Measurements from ENCODE around the gene PTPRJ.
A peak's percentile ranks its signal among the peaks of the same experiment; 100 is the strongest.

Gene PTPRJ

DNA sequence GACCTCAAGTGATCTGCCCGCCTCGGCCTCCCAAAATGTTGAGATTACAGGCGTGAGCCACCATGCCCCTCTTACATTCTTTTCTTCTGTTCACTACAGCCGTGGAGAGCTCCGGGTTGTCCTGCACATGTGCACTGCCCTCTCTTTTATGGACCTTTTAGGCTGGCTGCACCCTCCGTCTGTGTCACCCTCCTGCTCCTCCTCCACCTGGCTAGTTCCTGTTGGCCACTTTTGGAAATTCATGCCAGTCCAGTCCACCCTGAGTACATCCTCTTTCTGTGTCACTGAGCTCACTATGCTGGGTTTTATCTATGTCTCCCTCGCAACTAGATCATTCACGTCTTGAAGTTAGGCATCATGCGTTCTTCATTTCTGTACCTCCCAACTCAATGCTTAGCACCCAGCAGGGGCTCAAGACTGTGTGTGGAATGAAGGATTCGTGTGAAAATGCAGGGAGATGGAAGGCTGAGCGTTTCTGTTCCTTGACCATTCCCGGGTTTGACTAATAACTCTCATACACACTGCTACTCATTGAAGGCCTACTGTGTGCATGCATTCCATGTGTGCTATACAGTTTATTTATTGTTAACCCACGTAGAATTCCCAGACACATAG is 60.6 kb downstream of the PTPRJ start:
- no peak for DNase-seq (ENCODE audit: low spot score)

DNA sequence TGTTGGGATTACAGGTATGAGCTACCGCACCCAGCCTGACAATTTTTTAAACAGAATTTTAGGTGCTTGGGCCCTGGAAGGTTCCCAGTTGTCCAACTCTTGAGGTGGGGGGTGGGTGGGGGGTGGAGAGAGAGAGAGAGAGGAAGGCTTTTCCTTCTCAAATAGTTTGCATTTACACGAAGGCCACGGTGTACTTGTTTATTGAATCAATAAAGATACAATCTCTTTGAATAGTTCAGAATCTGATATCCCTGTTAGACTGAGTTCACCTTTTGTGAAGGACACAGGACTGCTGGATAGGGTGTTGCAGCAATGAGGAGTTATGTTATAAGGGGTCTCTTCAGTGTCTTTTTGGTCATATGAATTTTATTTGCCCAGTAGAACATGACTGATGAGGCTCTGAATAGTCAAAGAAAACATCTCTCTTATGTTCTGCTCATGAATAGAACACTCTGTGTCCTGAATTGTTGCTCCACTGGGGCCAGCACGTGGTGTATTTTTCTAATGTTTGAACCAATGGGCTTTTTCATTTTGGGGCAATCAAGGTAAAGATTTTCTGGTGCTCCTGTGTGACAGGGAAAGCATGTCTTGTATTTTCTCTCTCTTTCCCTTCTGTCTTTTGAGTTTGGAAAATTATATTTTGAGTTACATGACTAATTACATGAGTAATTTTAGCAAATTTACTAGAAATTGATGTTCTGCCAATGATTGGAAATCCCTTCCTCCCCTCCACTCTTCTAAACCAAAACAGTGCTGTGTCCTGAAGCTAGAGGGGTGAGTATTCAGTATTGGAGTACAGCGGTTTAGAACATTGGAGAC is 61.7 kb downstream of the PTPRJ start:
- DNase-seq (ENCODE audit: low spot score): peak; percentile 91

DNA sequence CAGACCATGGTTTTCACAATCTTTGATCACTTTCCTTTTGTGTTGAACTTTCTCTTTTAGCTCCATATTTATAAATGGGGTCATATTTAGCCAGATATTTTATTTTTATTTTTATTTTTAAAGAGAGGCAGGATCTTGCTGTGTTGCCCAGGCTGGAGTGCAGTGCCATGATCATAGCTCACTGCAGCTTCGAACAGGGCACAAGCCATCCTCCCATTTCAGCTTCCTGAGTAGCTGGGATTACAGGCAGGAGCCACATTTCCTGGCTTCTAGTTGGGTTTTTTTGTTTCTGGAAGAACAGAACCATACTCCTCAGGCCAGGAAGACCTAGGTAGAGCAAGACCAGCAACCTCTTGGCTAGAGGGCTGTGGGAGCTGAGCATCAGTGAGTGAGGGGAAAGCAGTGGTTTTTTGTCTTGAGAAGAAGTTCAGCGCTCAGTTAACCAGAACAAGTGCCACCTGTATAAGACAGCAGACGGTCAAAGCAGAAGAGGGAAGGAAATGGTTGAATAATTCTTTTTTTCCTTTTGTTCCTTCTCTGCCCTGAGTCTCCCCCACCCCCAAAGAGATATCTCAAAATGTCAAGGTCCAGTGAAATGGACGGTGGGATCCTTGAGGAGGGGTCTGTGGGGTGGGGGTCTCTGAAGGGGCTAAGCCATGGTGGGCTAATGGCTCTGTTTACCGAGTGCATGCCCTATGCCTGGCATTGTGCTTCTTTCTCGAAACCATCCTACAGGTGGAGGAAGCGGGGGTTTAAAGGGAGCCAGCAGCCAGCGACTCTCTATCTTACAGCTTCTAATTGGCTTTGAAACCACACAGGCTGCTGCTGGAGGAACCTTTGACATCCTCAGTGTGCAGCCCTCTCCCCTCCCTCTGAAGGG is 63.0 kb downstream of the PTPRJ start:
- DNase-seq (ENCODE audit: low spot score): no peak

DNA sequence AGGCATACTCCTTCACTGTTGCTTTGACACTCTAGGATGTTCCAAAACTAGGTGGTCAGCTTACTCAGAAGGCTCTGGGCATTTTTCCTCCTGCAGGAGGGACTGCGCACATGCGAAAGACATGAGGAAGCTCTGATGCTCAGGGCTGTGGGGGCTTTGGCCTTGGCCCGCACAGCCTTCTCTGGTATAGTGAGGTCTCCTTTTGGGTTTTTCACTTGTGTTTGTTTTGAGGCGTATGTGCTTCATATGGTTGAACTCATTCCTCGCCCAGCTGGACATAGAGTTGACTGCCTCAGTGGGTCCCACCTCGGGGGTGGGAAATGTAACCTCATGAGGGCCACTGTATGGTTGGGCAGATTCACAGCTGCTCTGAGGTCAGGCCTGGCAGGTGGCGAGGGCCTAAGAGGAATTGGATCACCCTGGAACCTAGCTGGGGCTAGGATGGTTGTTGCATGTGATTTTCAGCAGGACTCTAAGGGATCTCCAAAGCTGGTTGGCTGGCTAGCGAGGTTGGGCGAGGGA is 63.7 kb downstream of the PTPRJ start:
- no peak for DNase-seq (ENCODE audit: low spot score)

DNA sequence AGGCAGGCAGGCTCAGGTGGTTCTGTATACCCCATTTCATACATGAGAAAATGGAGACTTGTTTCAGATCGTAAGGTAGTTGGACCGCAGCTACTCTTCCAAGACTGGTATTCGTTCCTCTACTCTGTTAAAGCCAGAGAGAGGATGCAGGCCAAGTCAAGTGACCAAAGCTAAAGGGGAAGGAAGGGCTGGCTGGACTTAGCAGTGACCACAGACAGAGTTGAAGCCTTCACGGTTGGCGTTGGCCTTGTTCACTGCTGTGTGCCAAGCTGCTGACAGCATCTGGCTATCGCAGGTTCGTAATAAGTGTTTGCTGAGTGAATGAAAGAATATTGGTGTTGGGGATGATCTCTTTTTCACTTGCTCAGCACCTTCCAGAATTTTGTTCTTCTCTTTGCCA is 64.2 kb downstream of the PTPRJ start:
- peak; percentile 83 for DNase-seq (ENCODE audit: low spot score)

DNA sequence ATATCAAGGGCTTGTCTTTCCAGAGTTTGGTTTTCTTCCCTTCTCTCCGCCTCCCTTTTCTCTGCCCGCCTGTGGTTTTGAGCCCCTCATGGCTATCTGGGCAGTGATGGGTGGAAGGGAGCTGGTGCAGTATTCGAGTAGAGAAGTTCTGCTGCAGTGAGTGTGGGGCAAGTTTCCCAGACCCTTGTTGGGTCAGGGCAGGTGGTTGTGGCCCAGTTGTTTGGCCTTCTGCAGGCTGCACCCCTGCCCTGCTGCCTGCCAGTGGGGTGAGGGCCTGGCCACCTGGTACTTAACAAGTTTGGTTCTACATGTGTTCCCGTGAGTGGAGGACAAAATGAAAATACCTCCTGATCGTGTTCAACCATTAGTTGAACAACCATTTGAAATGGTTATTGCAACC is 65.2 kb downstream of the PTPRJ start:
- no peak for DNase-seq (ENCODE audit: low spot score)

DNA sequence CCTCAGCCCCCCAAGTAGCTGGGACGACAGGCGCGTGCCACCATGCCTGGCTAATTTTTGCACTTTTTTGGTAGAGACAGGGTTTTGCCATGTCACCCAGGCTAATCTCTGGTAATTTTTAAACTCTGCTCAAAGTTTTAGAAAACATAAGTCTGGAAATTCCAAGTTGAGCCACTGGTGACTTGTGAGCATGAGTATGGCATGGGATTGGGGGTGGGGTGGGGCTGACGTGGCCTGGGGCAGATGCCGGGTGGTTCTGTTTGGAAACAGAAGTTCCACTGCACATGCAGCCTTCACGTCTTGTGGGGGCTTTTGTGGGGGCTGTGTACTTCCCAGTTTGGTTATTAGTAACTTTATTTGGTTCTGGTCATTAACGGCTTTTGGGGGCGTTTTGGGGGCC is 67.3 kb downstream of the PTPRJ start:
- DNase-seq (ENCODE audit: low spot score): no peak

DNA sequence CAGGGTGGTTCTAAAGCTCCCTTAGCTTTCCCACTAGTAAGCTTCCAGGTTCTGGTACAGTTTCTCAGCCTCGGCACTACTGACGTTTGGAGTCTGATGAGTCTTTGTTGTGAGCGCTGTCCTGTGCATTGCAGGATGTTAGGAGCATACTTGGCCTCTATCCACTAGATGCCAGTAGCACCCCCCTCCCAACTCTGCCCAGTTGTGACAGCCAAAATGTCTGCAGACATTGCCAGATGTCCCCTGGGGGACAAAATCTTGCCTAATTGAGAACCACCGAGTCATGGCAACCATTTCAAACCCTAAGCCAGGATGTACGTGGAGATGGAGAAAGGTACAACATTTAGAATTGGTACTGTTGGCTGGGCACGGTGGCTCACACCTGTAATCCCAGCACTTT is 68.7 kb downstream of the PTPRJ start:
- no peak for DNase-seq (ENCODE audit: low spot score)

DNA sequence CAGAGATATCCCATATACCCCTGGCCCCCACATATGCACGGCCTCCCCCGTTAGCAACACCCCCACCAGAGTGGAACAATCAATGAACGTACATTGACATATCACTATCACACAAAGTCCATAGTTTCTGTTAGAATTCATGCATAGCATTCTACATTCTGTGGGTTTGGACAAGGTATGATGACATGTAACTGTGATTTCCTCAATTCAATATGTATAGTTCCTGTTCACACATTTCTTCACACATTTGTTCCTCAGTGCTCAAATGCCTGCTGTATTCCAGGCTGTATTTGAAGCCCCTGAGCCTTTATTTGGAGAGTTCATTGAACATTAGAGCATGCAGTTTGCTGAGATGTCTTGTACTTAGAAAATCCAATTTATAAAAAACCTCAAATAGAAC is 69.9 kb downstream of the PTPRJ start:
- DNase-seq (ENCODE audit: low spot score): no peak

DNA sequence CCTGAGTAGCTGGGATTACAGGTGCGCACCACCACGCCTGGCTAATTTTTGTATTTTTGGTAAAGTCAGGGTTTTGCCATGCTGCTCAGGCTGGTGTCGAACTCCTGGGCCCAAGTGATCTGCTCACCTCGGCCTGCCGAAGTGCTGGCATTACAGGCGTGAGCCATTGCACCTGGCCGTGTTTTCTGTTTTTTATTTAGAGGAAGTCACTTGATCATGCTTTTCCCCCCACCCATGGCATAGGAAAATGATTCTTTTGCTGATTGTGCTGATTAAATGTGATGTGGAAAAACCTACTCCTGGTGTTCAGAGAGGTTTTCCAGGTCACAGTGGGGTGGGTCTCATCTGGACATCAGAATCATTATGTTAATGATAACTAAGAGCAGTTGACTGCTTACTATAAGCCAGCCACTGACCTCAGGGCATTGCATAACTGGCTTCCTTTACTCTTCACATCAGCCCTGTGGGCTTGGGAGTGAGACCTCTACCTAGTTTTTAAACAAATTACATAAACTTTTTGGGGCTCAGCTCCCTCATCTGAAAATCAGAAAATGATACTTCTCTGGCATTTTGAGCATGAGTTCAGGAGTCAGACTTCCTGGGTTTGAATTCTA is 71.0 kb downstream of the PTPRJ start:
- DNase-seq (ENCODE audit: low spot score): no peak

DNA sequence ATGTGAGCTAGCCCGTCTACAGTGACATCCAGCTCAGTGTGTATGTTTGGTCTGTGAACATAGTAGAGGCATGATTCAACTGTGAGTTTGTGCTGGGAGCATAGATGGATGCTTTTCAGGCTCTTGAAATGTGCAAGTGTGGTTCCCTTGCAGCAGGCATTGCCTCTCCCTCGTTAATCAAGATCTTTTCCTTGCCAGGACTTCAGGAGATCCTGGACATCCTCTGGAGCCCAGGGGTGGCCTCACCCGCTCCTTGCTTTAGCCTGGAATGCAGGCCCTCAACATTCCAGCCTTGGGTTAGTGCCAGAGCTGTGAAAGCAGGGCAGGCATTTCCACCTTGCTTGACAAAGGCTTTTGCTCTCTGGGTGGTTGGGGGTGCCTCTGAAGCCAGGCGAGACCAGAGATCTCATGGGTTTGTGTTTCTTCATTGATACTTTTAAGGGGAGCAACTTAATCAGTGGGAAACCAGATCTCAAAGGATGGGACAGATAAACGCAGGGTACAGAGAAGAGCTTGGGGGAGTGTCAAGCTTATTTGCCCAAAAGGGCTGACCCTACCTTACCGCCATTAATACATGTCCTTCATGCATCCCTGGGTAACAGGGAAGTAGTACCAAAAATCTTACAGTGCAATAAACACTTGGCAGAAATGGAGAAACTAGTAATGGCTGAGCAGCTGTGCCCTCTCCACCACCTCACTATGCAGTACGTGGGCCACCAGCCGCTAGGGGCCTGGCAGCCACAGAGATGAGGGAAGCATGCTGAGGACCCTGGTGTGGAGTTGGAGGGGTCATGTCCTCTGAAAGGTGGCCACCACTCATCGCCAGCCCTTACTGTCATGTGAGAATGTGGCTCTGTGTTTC is 72.1 kb downstream of the PTPRJ start:
- DNase-seq (ENCODE audit: low spot score): no peak

DNA sequence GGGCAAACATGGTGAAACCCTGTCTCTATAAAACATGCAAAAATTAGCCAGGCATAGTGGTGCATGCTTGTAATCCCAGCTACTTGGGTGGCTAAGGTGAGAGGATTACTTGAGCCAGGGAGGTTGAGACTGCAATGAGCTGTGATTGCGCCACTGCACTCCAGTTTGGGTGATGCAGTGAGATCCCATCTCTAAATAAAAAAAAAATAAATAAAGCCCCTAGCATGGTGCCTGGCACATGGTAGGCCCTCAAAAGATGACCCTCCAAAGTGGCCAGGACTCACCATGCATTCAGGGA is 74.6 kb downstream of the PTPRJ start:
- no peak for DNase-seq (ENCODE audit: low spot score)

DNA sequence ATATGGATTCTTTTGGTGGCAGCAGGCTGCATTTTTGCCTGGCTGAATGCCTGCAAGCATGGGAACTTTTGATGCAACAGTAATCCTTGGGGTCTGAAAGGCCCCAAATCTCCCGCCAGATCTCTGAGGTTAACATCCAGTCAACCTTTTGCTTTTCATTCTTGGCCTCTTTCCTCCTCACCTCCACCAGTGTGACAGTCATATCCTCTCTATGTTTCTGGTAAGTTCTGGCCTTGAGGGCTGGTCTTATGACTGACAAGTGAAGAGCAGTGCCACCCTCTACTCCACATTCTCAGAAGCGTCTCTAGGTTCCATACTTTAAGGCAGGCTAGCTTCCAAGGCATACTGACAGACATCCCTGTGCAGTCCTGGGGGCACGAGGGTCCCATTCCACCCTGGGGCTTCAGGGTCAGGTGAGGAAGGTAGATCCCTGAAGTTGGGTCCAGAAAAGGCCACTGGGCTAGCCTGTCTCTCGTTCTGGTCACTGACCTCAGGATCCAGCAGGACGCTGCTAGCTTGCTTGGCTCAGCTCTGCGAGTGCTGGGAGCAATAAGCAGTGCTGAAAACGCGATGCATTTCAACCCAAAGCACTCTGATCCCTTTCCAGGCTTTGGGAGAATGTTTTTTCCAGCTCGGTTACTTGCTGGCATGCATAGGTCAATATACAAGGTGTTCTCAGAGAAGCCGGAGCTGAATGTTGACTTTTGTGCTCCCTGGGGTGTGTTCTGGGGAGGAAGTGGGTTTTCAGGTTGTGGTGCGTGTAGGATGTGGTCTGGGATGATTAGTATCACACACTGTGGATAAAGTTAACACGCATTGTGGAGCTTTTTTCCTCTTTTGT is 75.2 kb downstream of the PTPRJ start:
- no peak for DNase-seq (ENCODE audit: low spot score)

DNA sequence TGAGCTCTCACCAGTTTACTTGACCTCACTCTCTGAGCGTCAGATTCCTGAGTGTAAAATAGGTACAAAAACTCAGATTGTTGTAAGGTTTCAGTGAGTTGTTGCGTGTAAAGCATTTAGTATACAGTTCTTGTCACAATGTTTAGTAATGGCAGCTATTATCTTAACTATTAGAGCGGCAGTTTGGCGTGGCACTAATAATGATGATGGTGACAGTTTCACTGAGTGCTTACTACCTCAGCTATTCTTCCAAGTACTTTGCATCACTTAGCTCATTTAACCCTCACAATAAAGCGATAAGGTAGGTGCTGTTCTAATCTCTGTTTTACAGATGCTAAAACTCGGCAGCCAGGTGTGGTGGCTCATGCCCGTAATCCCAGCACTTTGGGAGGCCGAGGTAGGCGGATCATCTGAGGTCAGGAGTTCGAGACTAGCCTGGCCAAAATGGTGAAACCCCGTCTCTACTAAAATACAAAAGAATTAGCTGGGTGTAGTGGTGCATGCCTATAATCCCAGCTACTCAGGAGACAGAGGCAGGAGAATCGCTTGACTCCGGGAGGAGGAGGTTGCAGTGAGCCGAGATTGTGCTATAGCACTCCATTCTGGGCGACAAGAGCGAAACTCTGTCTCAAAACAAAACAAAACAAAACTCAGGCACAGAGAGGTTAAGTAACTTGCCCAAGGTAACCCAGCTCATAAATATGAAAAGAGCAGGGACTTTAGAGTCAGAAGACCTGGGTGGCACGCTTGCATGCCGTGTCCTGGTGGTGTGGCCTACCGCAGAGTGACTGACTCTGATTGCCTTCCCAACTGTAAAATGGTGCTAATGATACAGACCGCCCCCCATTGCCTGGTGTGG is 76.2 kb downstream of the PTPRJ start:
- DNase-seq (ENCODE audit: low spot score): no peak

DNA sequence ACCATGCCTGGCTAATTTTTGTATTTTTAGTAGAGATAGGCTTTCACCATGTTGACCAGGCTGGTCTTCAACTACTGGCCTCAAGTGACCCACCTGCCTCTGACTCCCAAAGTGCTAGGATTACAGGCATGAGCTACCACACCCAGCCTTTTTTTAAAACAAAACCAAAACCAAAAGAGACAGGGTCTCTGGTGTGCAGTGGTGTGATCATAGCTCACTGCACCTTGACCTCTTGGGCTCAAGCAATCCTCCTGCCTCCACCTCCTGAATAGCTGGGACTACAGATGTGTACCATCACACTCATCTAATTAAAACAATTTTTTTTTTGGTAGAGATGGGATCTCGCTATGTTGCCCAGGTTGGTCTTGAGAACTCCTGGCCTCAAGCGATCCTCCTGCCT is 77.7 kb downstream of the PTPRJ start:
- no peak for DNase-seq (ENCODE audit: low spot score)

DNA sequence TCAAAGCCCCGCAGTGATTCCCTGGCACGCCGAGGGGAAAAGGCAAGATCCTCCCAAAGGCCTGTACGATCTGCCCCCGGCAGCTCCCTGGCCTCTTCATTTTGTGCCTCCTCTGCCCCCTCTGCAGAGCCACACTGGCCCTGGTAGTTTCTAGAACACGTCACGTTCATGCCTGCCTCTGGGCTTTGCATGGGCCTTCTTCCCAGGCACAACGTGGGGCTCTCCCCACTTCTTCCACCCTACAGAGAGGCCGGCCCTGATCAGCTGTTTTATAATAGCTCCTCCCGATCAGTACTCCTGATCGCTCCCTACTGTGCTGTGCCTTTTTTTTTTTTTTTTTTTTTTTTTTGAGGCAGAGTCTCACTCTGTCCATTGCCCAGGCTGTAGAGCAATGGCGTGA is 78.4 kb downstream of the PTPRJ start:
- no peak for DNase-seq (ENCODE audit: low spot score)

DNA sequence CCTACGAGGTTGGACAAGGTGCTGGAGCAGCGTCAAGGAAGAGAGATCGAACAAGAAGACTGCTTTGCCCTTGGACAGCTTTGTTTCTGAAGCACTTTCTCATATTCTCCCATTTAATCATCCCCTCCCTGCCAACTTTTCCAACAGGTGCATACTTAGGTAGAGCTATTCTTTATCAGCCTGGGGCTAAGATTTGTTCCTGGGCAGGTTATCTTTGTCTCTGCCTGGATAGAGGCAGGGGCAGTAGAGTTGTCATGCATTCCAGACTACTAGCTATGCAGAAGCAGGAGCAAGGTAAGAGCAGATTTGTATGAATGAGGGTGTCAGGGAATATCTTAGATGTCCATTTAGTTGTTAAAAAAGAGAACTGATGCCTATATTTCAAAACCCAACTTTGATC is 82.3 kb downstream of the PTPRJ start:
- no peak for DNase-seq (ENCODE audit: low spot score)

DNA sequence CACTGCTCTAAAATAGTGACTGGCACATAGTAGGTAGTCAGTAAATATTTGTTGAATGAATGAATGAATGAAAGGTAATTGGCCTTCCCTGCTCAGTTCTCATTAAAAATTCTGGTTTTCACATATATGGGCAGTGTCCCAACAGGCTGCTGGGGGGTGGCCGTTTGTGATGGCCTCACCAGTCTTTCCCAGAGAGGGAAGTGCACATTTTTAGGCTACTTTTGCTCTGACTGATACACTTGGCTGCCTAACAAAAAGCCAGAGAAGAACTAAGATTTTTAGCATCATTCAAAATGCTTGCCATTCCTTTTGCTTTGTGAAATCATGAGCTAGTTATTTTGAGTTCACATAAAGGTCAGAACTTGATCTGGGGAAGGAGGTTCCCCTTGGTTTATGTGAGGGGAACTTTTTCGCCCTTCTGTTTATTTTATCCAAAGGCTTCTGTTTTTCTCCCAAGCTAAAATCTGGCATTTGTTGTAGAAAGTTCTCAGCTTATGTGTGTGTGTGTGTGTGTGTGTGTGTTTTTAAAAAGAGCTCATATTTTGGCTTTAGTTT is 83.1 kb downstream of the PTPRJ start:
- DNase-seq (ENCODE audit: low spot score): peak; percentile 74

DNA sequence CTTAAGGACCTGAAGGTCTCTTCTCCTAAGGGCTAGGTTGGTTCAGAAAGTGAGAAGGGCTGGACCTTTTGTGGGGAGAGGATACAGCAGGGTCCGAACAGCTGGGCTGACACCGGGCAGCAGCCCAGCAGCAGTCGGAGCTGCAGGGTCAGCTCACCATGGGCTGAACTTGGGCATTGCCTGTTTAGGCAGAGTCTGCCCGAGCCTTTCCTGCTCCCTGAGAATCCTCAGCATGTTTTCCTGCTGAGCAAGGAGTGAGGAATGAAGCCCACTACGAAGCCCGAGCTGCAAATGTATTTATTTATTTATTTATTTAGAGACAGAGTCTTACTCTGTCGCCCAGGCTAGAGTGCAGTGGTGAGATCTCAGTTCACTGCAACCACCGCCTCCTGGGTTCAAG is 83.9 kb downstream of the PTPRJ start:
- DNase-seq (ENCODE audit: low spot score): no peak

Data from pons (tissue), 1 donor.